HG03565 (cell line): ENCODE data around the gene ATP11A.
"Not testable (repeated sequence)": the region's sequence is repeated elsewhere in the genome, so short reads cannot be mapped to it uniquely, and the experiment has no call there.

ENCODE experiments used
- ATAC-seq: cut with Tn5 transposase; IDR thresholded peaks from one replicate; pipeline ENCODE4 v1.9.1; 2021; ENCODE audit warnings: mild to moderate bottlenecking, moderate library complexity; ENCODE audit not compliant: unreplicated experiment

Gene ATP11A

DNA sequence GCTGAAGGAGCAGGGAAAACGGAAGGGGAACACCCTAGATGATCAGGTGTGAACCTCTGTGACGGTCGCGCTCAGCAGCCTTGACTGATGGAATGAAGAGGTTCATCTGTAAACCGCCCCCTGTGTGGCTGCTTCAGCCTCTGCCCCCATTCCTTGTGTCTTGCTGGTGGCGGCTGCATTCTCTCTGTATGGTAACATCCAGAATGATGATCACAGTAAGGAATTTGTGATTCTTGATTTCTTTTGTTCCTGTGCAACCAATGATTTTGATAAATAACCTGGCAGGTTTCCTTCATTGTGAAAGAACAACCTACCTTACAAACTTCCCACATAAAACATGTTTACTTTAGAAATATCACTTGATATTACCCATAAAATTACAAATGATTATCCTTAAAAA lies 160.4 kb downstream of the ATP11A start:
- ATAC-seq: no peak

DNA sequence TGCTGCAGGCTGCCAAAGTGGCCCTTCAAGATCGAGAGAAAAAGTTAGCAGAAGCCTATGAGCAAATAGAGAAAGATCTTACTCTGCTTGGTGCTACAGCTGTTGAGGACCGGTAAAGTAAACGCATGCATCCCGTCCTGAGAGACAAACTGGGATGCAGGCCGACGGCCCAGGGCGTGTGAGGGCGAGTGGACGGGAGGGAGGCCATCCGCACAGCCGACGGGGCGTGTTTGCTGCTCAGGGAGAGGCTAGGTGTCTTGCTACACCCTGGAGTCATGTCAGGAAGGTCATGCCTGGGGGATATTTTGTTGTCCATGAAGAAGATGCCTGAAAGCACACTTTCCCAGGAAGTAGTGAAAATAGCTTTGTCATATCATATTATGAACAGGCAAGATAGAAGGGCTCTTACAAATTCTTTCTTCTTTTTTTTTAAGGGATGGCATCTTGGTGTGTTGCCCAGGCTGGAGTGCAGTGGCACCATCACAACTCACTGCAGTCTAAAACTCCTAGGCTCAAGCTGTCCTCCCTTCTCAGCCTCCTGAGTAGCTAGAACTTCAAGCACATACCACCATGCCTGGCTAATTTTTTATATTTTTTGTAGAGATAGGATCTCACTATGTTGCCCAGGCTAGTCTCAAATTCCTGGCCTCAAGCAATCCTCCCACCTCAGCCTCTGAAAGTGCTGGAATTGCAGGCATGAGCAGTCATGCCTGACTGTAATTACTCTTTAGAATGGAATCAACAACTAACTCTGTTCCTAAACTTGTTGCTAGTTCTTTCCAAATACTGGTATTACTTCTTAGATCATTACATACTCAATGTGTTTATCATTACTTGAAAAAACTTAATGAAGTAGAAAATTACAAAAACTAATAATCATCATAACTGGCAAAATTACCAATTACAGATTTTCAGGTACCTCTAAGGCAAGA lies 161.5 kb downstream of the ATP11A start:
- ATAC-seq: no peak

DNA sequence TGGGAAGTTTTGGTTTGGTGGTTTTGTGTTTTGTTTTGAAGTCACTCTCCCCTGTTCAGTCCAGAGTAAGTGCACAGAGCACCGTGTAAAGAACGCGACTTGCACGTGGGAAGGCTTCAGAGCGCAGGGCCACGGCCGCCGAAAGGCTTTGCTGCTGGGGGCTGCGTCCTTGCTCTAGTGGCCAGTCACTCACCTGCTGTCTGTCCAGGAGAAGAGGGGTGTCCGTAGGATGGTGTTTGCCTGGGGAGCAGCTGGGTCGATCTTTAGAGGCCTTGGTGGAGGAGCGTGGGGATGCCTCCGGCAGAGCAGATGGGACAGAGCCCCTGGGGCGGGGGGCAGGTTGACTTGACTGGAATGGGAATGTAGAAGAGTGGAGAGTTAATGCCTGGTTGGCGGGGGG lies 162.6 kb downstream of the ATP11A start:
- no peak for ATAC-seq

DNA sequence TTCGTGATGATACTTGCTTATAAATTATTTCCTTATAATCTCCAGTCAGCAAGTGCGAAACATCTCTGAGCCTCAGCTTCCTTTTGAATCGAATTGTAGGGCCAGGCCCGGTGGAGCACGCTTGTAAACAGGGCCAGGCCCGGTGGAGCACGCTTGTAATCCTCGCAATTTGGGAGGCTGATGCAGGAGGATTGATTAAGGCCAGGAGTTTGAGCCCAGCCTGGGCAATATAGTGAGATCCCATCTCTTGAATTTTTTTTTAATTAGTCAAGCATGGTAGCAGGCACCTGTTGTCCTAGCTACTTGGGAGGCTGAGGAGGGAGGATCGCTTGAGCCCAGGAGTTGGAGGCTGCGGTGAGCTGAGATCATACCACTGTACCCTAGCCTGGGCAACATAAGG lies 163.0 kb downstream of the ATP11A start:
- no peak for ATAC-seq

DNA sequence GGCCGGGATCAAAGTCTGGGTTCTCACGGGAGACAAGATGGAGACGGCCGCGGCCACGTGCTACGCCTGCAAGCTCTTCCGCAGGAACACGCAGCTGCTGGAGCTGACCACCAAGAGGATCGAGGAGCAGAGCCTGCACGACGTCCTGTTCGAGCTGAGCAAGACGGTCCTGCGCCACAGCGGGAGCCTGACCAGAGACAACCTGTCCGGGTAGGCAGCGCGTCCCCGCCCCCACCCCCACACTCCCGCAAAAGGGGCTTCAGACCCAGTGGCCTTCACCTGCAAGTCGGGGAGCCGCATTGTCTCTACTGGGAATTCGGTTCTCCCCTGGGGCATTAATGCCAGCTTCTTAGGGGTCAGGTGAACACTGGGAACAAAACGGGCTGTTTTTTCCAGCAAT lies 164.5 kb downstream of the ATP11A start:
- no peak for ATAC-seq

DNA sequence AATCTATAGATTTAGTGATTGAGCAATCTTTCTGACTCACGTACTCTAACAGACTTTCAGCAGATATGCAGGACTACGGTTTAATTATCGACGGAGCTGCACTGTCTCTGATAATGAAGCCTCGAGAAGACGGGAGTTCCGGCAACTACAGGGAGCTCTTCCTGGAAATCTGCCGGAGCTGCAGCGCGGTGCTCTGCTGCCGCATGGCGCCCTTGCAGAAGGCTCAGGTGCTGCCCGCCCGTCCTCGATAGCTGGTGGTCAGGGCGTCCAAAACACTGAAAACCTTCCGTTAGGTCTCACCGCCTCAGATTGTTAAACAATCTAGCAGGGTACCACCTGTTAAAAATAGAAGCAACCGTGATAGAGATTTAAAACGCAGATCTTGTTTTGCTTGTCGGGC lies 166.0 kb downstream of the ATP11A start:
- no peak for ATAC-seq

DNA sequence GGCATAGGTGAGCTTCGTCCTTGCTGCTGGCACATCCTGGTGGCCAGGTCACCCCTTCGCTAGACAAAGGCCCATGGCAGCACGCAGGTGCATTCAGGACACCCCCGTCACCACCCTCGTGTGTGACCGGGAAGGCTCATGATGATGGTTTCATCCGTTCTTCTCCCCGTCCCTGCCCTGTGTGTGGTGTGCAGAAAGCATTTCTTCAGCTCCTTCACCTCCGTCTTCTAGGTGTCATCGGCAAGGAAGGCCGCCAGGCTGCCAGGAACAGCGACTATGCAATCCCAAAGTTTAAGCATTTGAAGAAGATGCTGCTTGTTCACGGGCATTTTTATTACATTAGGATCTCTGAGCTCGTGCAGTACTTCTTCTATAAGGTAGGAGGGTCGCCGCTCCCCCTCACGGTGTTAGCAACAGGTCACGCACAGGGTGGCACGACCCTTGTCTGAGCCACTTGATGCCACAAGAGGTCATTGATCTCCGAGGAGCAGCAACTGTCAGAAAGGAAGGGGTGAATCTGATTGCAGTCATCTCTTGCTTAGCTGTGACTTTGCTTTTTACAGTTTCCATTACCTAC lies 168.2 kb downstream of the ATP11A start:
- no peak for ATAC-seq

DNA sequence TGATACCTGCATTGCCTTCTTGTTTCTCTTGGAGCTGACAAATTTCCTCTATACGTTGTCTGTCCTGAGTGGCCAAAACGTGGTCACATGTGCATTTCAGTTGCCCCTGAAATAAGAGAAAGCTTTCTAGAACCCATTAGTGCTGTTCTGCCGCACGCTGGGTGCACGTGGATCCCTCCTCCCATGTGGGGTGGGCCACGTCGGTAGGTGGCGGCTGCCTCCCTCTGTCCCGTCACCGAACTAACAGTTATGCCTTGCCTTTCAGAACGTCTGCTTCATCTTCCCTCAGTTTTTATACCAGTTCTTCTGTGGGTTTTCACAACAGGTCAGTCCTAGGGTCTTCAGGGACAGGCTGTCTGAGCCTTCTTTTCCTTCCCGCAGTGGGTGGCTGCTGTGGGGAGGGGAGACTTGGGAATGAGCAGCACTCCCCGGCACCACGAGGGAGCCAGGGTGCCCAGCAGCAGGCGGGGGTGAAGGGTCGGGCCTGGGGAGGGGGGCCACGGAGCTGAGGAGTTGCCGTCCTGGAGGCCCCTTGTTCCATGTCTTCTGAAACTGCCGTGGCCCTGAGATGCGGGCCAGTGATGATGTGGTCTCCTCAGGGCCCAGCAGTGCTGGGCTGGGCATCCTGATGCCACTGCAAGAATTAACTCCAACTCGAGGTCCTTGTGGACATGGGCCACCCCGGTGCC lies 169.4 kb downstream of the ATP11A start:
- ATAC-seq: no peak

DNA sequence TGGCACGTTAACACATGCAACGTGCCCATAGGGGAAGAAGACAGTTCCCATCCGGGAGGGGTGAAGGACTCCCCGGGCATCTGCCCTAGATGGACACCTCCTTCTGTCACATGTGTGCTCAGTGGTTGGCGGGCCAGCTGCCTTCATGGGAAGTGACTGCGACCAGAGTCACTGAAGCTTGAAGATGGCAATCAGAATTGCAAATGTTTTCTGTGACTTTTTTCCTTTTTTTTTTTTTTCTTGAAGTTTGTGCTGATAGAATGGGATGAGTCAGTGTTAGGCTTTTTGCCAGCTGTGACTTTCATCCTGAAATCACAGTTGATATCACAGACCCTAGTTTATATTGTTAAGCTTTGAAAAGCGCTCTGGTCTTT lies 170.0 kb downstream of the ATP11A start:
- no peak for ATAC-seq

DNA sequence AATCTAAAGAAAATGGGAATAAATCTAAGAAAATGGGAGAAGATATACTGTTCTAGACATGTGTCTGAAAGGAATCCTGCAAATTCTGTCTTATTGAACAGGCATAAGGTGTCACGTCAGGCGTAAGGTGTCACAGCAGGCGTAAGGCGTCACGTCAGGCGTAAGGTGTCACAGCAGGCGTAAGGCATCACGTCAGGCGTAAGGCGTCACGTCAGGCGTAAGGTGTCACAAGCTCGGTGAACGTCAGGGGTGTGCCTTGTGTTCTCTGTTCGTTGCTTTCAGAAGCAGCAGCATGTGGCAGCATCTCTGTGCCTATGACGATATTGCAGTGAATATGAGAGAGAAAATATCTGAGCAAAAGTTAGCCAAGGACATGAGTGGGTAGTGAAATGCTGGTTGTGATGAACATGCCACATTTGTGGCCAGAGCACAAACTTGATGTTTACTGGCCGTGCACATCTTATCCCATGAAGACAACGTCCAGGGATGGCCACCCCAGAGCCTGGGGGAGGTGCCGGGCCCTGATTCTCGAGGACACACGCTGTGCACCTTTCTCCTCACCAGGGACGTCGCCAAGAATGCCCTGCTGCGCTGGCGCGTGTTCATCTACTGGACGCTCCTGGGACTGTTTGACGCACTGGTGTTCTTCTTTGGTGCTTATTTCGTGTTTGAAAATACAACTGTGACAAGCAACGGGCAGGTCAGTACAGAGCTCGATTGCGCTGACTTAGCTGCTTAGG lies 172.2 kb downstream of the ATP11A start:
- ATAC-seq: no peak

DNA sequence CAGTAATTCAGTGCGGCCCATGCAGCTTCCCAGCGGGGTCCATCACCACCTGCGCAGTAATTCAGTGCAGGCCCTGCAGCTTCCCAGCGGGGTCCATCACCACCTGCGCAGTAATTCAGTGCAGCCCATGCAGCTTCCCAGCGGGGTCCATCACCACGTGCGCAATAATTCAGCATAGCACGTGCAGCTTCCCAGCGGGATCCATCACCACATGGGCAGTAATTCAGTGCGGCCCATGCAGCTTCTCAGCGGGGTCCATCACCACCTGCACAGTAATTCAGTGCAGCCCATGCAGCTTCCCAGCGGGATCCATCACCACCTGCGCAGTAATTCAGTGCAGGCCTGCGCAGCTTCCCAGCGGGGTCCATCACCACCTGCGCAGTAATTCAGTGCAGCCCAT lies 173.5 kb downstream of the ATP11A start:
- ATAC-seq: not testable (repeated sequence)

DNA sequence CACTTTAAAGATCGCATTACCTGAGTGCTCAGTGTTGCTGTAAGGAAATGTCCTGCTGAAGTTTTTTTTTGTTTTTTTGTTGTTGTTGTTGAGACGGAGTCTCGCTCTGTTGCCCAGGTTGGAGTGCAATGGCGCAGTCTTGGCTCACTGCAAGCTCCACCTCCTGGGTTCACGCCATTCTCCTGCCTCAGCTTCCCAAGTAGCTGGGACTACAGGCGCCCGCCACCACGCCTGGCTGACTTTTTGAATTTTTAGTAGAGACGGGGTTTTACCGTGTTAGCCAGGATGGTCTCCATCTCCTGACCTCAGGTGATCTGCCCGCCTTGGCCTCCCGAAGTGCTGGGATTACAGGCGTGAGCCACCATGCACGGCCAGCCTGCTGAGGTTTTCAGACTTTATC lies 175.6 kb downstream of the ATP11A start:
- ATAC-seq: not testable (repeated sequence)

DNA sequence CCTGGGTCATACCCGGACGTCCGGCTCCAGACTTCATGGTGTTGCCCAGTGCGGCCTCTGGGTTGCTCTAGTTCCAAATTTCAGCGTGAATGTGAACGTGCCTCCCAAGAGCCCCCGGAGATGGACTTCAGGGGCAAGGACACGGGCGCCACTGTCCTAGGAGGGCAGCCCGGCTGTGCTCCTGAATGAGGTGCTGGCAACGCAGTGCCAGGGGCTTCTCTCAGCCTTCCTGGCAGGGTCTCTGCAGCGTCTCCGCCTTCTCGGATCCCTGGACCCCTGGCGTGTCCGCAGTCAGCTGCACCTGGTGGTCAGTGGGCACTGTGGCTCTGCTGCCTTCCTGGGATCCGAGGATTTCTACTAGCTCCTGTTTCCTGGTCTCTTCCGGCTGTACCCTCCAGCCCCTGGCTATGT lies 177.5 kb downstream of the ATP11A start:
- ATAC-seq: no peak

DNA sequence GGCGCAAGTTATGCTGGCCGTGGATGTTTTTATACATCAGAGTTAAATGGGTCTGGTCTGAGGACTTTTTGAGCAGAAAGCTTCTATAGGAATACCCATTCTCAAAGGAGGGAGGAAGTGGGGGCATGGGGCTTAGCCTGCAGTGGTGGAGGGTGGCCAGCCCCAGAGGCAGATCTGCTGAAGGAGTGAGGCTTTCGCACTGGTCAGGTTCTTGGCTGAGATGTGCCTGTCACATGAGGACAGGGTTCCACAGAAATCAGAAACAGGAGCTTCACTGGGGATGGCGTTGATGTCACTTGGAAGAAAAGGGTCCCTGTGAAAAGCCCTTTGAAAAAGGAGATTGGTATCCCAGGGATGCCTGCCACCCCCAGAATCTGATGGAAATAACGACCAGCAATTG lies 178.5 kb downstream of the ATP11A start:
- ATAC-seq: no peak

DNA sequence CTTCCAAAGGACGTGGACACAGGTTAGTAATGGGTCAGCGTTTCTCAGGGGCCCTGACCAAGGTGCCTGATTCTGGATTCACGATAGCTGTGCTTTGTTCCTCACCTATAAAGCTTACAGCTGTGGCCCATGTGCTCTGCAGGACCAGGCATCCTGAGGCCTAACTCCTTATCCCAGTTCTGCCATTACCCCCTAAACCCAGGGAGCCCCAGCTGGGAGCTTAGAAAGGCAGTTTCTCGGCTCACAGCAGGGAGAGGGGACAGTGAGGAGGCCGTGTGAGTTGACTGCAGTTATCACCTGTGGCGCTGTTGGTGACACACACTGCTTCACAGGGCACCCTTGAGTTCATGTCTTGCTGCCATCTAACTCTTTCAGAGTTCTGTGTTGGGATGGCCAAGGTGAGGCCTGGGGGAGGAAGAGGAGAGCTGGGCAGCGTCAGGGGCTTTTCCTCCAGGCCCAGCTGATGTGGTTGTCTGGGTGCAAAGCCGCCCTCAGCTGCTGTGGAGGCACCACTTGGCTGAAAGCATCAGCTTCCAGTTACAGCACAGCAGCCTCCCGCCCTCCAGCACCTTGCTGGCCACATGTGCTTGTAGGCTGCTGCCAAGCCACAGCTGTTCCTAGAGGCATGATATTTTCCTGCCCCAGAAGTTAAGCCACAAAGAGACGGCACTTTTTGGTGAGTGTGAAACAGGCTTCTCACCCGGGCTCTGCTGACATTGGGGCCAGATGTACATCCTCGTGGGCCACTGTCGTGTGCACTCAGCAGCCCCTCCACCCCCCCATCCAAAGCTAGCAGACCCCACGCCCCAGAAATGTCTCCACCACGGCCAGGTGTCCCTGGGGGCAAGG lies 179.6 kb downstream of the ATP11A start:
- no peak for ATAC-seq

DNA sequence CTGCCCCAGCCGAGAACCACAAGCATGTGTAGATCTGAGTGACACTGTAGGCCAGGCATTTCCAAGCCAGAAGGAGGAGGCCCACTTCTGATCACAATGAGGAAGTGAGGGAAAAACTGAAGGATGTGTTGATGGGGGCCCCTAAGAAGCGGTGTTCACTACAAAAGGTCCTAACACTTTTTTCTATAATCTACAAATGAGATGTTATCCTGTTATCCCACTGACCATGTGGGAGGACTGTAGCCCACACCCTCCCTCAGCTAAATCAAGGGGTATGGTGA lies 180.2 kb downstream of the ATP11A start:
- ATAC-seq: no peak

DNA sequence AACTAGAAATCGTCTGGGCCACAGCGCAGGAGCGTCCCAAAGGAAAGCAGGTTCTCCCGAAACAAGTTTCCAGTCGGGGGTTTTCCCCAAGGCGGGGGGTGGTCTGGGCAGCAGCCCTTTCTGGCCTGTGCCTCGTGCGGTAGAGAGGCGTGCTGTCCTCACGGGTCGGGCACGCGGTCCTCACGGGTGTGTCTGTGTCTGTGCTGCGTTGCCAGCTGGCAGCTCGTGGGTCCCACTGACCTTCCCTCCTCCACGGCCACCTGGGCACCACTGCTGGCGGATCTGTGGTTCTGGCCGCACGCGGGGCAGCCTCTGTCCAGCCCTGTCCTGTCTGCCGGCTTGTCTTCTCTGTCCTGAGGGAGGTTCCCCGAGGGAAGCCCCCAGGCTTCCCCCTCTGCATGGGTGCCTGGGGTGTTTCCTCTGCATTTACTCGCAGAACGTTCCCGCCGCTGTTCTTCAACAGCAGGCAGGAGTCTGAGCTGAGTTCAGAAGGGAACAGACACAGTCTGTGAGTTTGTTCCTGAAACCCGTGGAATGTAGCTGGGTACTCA lies 181.0 kb downstream of the ATP11A start:
- ATAC-seq: no peak

DNA sequence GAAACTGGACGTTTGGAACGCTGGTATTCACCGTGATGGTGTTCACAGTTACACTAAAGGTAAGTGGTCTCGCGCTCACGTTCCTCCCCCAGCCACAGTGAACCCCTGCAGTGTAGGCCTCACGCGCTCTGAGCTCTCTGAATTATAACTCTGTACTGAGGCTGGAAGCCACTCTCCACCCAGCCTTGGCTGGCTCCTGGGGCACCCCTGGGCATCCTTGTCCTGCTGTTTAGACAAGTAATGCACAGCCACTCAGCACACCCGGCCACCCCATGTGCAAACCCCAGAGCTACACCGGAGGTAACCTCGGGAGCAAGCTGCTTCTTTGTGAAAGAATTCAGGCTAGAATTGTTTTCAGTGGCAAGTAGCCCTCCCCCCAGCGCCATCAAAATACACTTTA lies 181.9 kb downstream of the ATP11A start:
- no peak for ATAC-seq

DNA sequence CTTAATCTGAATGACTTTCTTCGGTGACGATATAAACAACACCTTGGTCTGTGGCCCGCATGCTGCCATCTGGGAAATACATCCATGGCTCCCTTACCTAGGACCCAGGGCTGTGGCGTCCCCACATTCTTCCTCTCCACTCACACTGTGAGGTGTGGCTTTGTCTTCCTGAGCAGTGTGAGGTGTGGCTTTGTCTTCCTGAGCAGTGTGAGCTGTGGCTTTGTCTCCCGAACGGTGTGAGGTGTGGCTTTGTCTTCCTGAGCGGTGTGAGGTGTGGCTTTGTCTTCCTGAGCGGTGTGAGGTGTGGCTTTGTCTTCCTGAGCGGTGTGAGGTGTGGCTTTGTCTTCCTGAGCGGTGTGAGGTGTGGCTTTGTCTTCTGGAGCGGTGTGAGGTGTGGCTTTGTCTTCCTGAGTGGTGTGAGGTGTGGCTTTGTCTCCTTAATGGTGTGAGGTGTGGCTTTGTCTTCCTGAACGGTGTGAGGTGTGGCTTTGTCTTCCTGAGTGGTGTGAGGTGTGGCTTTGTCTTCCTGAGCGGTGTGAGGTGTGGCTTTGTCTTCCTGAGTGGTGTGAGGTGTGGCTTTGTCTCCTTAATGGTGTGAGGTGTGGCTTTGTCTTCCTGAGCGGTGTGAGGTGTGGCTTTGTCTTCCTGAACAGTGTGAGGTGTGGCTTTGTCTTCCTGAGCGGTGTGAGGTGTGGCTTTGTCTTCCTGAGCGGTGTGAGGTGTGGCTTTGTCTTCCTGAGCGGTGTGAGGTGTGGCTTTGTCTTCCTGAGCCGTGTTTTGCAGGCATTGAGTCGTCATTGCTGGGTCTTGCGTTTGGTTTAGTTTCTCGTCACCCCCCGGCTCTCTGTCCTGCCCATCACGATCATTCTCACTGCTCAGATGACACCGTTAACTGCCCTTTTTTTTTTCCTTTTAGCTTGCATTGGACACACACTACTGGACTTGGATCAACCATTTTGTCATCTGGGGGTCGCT lies 183.1 kb downstream of the ATP11A start:
- not testable (repeated sequence) for ATAC-seq
